Neural cell (in vitro differentiated cells): ENCODE measurements around the gene PIAS1.

ENCODE experiments used
- CTCF ChIP-seq: fragments of 450-650 bp; IDR thresholded peaks from 2 replicates; pipeline ENCODE4 v1.5.1; 2014; ENCODE audit warnings: antibody characterized with exemption, mild to moderate bottlenecking, moderate library complexity; ENCODE audit not compliant: poor library complexity, severe bottlenecking
- EP300 ChIP-seq: fragments of 450-650 bp; conservative IDR thresholded peaks from 2 replicates; pipeline ENCODE4 v1.6.1; 2014; ENCODE audit warnings: antibody characterized with exemption, mild to moderate bottlenecking, moderate library complexity; ENCODE audit not compliant: poor library complexity, severe bottlenecking
- EZH2 ChIP-seq: fragments of 200-600, 300-800 bp; shearing (Covaris generic), sonication (generic); IDR thresholded peaks from 2 replicates; pipeline ENCODE4 v1.6.1; 2014; ENCODE audit warnings: antibody characterized with exemption, low read length, borderline replicate concordance, mild to moderate bottlenecking; ENCODE audit not compliant: insufficient read depth, poor library complexity, severe bottlenecking
- POLR2AphosphoS5 ChIP-seq: IDR thresholded peaks from 2 replicates; pipeline ENCODE4 v1.6.1; 2012
- RAD21 ChIP-seq: fragments of 450-650 bp; conservative IDR thresholded peaks from 2 replicates; pipeline ENCODE4 v1.6.1; 2014; ENCODE audit warnings: antibody characterized with exemption, mild to moderate bottlenecking, moderate library complexity
- REST ChIP-seq: IDR thresholded peaks from 2 replicates; pipeline ENCODE4 v1.6.1; 2012; ENCODE audit warnings: borderline replicate concordance
- SMC3 ChIP-seq: fragments of 450-650 bp; conservative IDR thresholded peaks from 2 replicates; pipeline ENCODE4 v1.6.1; 2014; ENCODE audit warnings: antibody characterized with exemption, mild to moderate bottlenecking, moderate library complexity; ENCODE audit not compliant: poor library complexity
- TAF1 ChIP-seq: IDR thresholded peaks from 2 replicates; pipeline ENCODE4 v1.6.1; 2012; ENCODE audit warnings: low read depth

- TF ChIP-seq REST (no peak), CTCF (no peak), RAD21 (no peak), SMC3 (no peak), TAF1 (no peak), EP300 (no peak), EZH2 (no peak), POLR2AphosphoS5 (no peak)
Measured at GRCh38 chr15:68197170-68197492, 143.0 kb downstream of the PIAS1 start.
